HepG2 (cell line): Measurements from ENCODE around the gene EED. TPM values are rescaled to one million over a fixed set of nuclear protein-coding genes. Genes with fewer than 3 reads are reported as not detected.

Experiments
- ATAC-seq: fragments of 200-7000 bp; cut with Tn5 transposase; 3 replicates; pipeline ENCODE4 v1.9.1; 2020; ENCODE audit warnings: mild to moderate bottlenecking, moderate library complexity
- BruUV-seq: library from RNA; stranded (reverse); fragments of 400-500 nt; replicated peaks from 2 replicates; lab custom pipeline; 2021; lab: Mats Ljungman, UMichigan
- CTCF ChIA-PET: fragments of 300-600 bp; formaldehyde crosslinking; extraction: SDS; loops from one replicate; lab custom pipeline; 2021; ENCODE audit warnings: low total read pairs, inconsistent platforms, low intra/inter-chr PET ratio; lab: Yijun Ruan, JAX
- POLR2A ChIA-PET: fragments of 350-600 bp; sonication (Branson Sonifier 250); formaldehyde crosslinking; loops from one replicate; lab custom pipeline; 2020; ENCODE audit warnings: antibody characterized with exemption, inconsistent platforms; lab: Yijun Ruan, JAX
- DNase-seq: peaks from one replicate; pipeline ENCODE4 v3.0.0-alpha.2; 2015; ENCODE audit warnings: low spot score
- FAIRE-seq: peaks from 3 replicates; lab custom pipeline; 2011; peaks lifted over from hg19 to GRCh38; lab: Jason Lieb, UNC
- H2AFZ ChIP-seq: one replicate; pipeline ENCODE4 v1.6.1; 2011; ENCODE audit warnings: low read length, inconsistent platforms
- H3K27ac ChIP-seq: fragments of 300-600 bp; 3 replicates; pipeline ENCODE4 v1.8.0; 2011; ENCODE audit warnings: mixed run types, mild to moderate bottlenecking, mixed read lengths, low read length, inconsistent platforms; ENCODE audit not compliant: insufficient read depth; ENCODE audit errors: extremely low read length
- H3K27me3 ChIP-seq, 2 experiments: fragments of 200-600 bp in 1 of 2; 2 replicates in 1 of 2; 3 replicates in 1 of 2; pipeline versions ENCODE4 v1.6.0 to v1.8.0; 2011; ENCODE audit warnings: low read length in 2 of 2, mild to moderate bottlenecking in 2 of 2, moderate library complexity in 2 of 2, inconsistent platforms in 1 of 2; ENCODE audit not compliant: insufficient read depth in 2 of 2, control insufficient read depth in 1 of 2
- H3K36me3 ChIP-seq, 2 experiments: fragments of 200-600 bp in 1 of 2; replicated peaks in 1 of 2; 2 replicates in 1 of 2; 3 replicates in 1 of 2; pipeline versions ENCODE4 v1.5.1 to v1.8.0; 2011; ENCODE audit warnings: low read length in 2 of 2, inconsistent platforms in 1 of 2; ENCODE audit not compliant: insufficient read depth in 2 of 2, control insufficient read depth in 1 of 2
- H3K4me1 ChIP-seq: 2 replicates; pipeline ENCODE4 v1.5.1; 2012; ENCODE audit warnings: low read length, inconsistent platforms; ENCODE audit not compliant: insufficient read depth
- H3K4me2 ChIP-seq: 2 replicates; pipeline ENCODE4 v1.6.0; 2011; ENCODE audit warnings: low read depth, low read length, inconsistent platforms
- H3K4me3 ChIP-seq, 3 experiments: fragments of 200-600 bp in 1 of 3; sonication (generic), shearing (Covaris generic) in 1 of 3; replicated peaks in 1 of 3; 2 replicates each; pipeline ENCODE4 v1.5.1; 2011 to 2016; ENCODE audit warnings: low read length in 3 of 3, inconsistent platforms in 2 of 3, low read depth in 2 of 3, mild to moderate bottlenecking in 2 of 3, control low read depth in 1 of 3, mixed read lengths in 1 of 3; ENCODE audit not compliant: insufficient read depth in 1 of 3
- H3K79me2 ChIP-seq: one replicate; pipeline ENCODE4 v1.6.1; 2011; ENCODE audit warnings: low read length, inconsistent platforms; ENCODE audit not compliant: insufficient read depth
- H3K9ac ChIP-seq: 2 replicates; pipeline ENCODE4 v1.6.0; 2011; ENCODE audit warnings: mild to moderate bottlenecking, low read depth, low read length, inconsistent platforms; ENCODE audit not compliant: insufficient read depth
- H3K9me3 ChIP-seq: 2 replicates; pipeline ENCODE4 v1.5.1; 2012; ENCODE audit warnings: mild to moderate bottlenecking, low read length
- H4K20me1 ChIP-seq: 2 replicates; pipeline ENCODE4 v1.6.0; 2011; ENCODE audit warnings: inconsistent platforms, mild to moderate bottlenecking, low read length, moderate library complexity; ENCODE audit not compliant: insufficient read depth
- AKAP8 ChIP-seq: sonication (generic); formaldehyde crosslinking; IDR thresholded peaks from 2 replicates; pipeline ENCODE4 v1.5.1; 2020; ENCODE audit warnings: mild to moderate bottlenecking, missing genetic modification reagents
- ATF3 ChIP-seq: sonication (generic); formaldehyde crosslinking; IDR thresholded peaks from 2 replicates; pipeline ENCODE4 v1.4.0; 2020; ENCODE audit warnings: missing genetic modification reagents
- CCAR2 ChIP-seq: fragments of 200-400 bp; formaldehyde crosslinking; optimal IDR thresholded peaks from 2 replicates; pipeline ENCODE3; 2018; ENCODE audit warnings: low read depth, mild to moderate bottlenecking, low read length, moderate library complexity
- CCDC6 ChIP-seq: sonication (generic); formaldehyde crosslinking; IDR thresholded peaks from 2 replicates; pipeline ENCODE4 v1.8.1; 2022; ENCODE audit warnings: mild to moderate bottlenecking, missing genetic modification reagents, moderate library complexity
- DMAP1 ChIP-seq: IDR thresholded peaks from 2 replicates; pipeline ENCODE4 v1.6.1; 2016
- HNF4A ChIP-seq: sonication (generic); formaldehyde crosslinking; IDR thresholded peaks from 2 replicates; pipeline ENCODE4 v1.4.0; 2020; ENCODE audit warnings: missing genetic modification reagents
- KLF13 ChIP-seq: sonication (generic); formaldehyde crosslinking; IDR thresholded peaks from 2 replicates; pipeline ENCODE4 v1.4.0; 2020; ENCODE audit warnings: mild to moderate bottlenecking, missing genetic modification reagents
- LBX2 ChIP-seq: sonication (generic); formaldehyde crosslinking; IDR thresholded peaks from 2 replicates; pipeline ENCODE4 v1.5.0; 2020; ENCODE audit warnings: missing genetic modification reagents, mild to moderate bottlenecking, borderline replicate concordance
- MATR3 ChIP-seq: sonication (generic); formaldehyde crosslinking; IDR thresholded peaks from 2 replicates; pipeline ENCODE4 v1.4.0; 2020; ENCODE audit warnings: missing genetic modification reagents
- MED1 ChIP-seq: sonication (generic); formaldehyde crosslinking; IDR thresholded peaks from 2 replicates; pipeline ENCODE4 v1.4.0; 2020; ENCODE audit warnings: missing genetic modification reagents
- NFIC ChIP-seq: IDR thresholded peaks from 2 replicates; pipeline ENCODE4 v1.6.1; 2012; ENCODE audit warnings: mild to moderate bottlenecking, low read length, inconsistent platforms
- NFRKB ChIP-seq: fragments of 450-650 bp; IDR thresholded peaks from 2 replicates; pipeline ENCODE4 v1.6.1; 2017
- PHB2 ChIP-seq: fragments of 450-650 bp; IDR thresholded peaks from 2 replicates; pipeline ENCODE4 v1.6.1; 2018; ENCODE audit not compliant: partially characterized antibody
- SCMH1 ChIP-seq: sonication (generic); formaldehyde crosslinking; IDR thresholded peaks from 2 replicates; pipeline ENCODE4 v1.9.0; 2021; ENCODE audit warnings: missing genetic modification reagents, mild to moderate bottlenecking, borderline replicate concordance
- SIX1 ChIP-seq: sonication (generic); formaldehyde crosslinking; IDR thresholded peaks from 2 replicates; pipeline ENCODE4 v1.4.0; 2020; ENCODE audit warnings: missing genetic modification reagents, borderline replicate concordance
- ZNF558 ChIP-seq: sonication (generic); formaldehyde crosslinking; IDR thresholded peaks from 2 replicates; pipeline ENCODE4 v1.9.0; 2022; ENCODE audit warnings: mild to moderate bottlenecking, missing genetic modification reagents, borderline replicate concordance
- ZNF576 ChIP-seq: sonication (generic); formaldehyde crosslinking; IDR thresholded peaks from 2 replicates; pipeline ENCODE4 v1.4.0; 2020; ENCODE audit warnings: mild to moderate bottlenecking, missing genetic modification reagents
- ZNF687 ChIP-seq: sonication (generic); formaldehyde crosslinking; IDR thresholded peaks from 2 replicates; pipeline ENCODE4 v1.5.1; 2020; ENCODE audit warnings: mild to moderate bottlenecking, missing genetic modification reagents, moderate library complexity
- ZNF747 ChIP-seq: sonication (generic); formaldehyde crosslinking; IDR thresholded peaks from 2 replicates; pipeline ENCODE4 v1.8.1; 2023; ENCODE audit warnings: missing genetic modification reagents, mild to moderate bottlenecking, borderline replicate concordance
- in situ Hi-C: cut with HindIII; loops from 2 replicates; pipeline ENCODE4 v1.10.0; 2017; ENCODE audit warnings: low pct_unique_long_range_greater_than_20kb; ENCODE audit not compliant: extremely low pct_ligation_motif_present
- intact Hi-C: fragments of 100-400 bp; cut with micrococcal nuclease; formaldehyde crosslinking; loops from one replicate; pipeline ENCODE4 v1.10.0; 2022; ENCODE audit not compliant: unreplicated experiment
- polyA plus RNA-seq, 8 experiments: library from polyadenylated mRNA; depleted of rRNA in 3 of 8; stranded (reverse) in 7 of 8; unstranded in 1 of 8; fragments of >200 nt; fragmentation: Illumina TruSeq in 4 of 8; extraction: Trizol in 4 of 8; gene quantifications; 2 replicates each; pipeline versions ENCODE4 v1.2.1 to v1.2.3, GENCODE V29; 2011 to 2016; ENCODE audit warnings: low read depth in 4 of 8, missing spikeins in 1 of 8, mixed read lengths in 1 of 8; ENCODE audit not compliant: insufficient read depth in 1 of 8
- total RNA-seq, 5 experiments: library from RNA; depleted of rRNA; stranded (reverse); fragments of >200 nt; fragmentation: Illumina TruSeq; extraction: Trizol; gene quantifications; 2 replicates each; pipeline ENCODE4 v1.2.3, GENCODE V29; 2016; ENCODE audit warnings: low read depth in 1 of 5
- TF ChIP-seq, protein P1 (sequence below): sonication (generic); formaldehyde crosslinking; IDR thresholded peaks from 2 replicates; pipeline ENCODE4 v1.8.0; 2022; ENCODE audit warnings: low read depth, missing genetic modification reagents

EED gene
- total and polyA plus RNA-seq, 2 of the 13 experiments (the other 11 are each of a cell fraction or from before 2014, with no cell fraction given): 11.0 to 28.4 TPM

DNA sequence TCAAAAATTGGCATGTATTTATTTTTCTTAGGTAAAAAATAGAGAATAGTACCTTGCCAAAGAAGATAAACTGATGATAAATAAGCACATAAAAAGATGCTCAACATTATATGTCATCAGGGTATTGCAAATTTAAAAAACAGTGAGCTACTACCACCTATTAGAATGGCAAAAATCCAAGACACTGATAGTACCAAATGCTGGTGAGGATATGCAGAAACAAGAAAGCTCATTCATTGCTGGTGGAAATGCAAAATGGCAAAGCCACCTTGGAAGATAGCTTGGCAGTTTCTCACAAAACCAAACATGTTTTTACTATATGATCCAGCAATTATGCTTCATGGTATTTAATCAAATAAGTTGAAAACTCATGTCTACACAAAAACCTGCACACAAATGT is 46.4 kb upstream of the EED start:
- Histone ChIP-seq H3K4me2 (no peak overlapping the region), H3K4me3 (no peak overlapping the region), H3K27me3 (no peaks in the 10 kb centered on the region), H3K4me1 (peaks cover 4% of the 10 kb centered on the region; the same call in 1 of the 2 replicates), H4K20me1 (no peaks in the 10 kb centered on the region), H3K27ac (no peak overlapping the region), H3K79me2 (no peaks in the 10 kb centered on the region), H3K9ac (no peak overlapping the region), H2AFZ (no peak overlapping the region), H3K9me3 (no peaks in the 10 kb centered on the region), H3K36me3 (no peaks in the 10 kb centered on the region)
- no peak for FAIRE-seq
- ChIA-PET POLR2A (no interaction called here), CTCF (no interaction called here)
- intact Hi-C loops: no loop called here
- BruUV-seq: no TSS peak
- TF ChIP-seq, protein P1, sequence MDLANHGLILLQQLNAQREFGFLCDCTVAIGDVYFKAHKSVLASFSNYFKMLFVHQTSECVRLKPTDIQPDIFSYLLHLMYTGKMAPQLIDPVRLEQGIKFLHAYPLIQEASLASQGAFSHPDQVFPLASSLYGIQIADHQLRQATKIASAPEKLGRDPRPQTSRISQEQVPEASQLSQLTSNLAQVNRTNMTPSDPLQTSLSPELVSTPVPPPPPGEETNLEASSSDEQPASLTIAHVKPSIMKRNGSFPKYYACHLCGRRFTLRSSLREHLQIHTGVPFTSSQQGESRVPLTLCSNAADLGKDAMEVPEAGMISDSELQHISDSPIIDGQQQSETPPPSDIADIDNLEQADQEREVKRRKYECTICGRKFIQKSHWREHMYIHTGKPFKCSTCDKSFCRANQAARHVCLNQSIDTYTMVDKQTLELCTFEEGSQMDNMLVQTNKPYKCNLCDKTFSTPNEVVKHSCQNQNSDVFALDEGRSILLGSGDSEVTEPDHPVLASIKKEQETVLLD: no peak
- TF ChIP-seq HNF4A (no peak), CCDC6 (CRISPR knock-in tag) (no peak), CCAR2 (no peak), ZNF558 (CRISPR knock-in tag) (no peak), MATR3 (CRISPR knock-in tag) (no peak), LBX2 (no peak), NFIC (no peak), ZNF687 (CRISPR knock-in tag) (no peak), ZNF747 (CRISPR knock-in tag) (no peak), SCMH1 (no peak), NFRKB (no peak), KLF13 (CRISPR knock-in tag) (no peak), ZNF576 (CRISPR knock-in tag) (no peak), DMAP1 (CRISPR knock-in tag) (no peak), SIX1 (CRISPR knock-in tag) (no peak), AKAP8 (CRISPR knock-in tag) (no peak), MED1 (CRISPR knock-in tag) (no peak), ATF3 (CRISPR knock-in tag) (no peak), PHB2 (no peak)
- in situ Hi-C loops: no loop called here
- no peak for ATAC-seq
- no peak for DNase-seq
